ENCODE results near the gene NKAIN1. TPM values are rescaled to one million over a fixed set of nuclear protein-coding genes. Genes with fewer than 3 reads are reported as not detected.

The NKAIN1 gene
- polyA plus RNA-seq, 1 donor (not counting 4 experiments of a cell fraction or from before 2014, with no cell fraction given): not detected

GRCh38 chr1:31201931-31202360 lies 37.7 kb downstream of the NKAIN1 start:
- H3K9ac ChIP-seq (ENCODE audit: control insufficient read depth, extremely low read depth, insufficient read depth, low read length): no peak overlapping the region
- no peaks in the 10 kb centered on the region for H4K20me1 ChIP-seq (ENCODE audit: control insufficient read depth, extremely low read depth, insufficient read depth, low read length)
- no peaks in the 10 kb centered on the region for H3K9me1 ChIP-seq (ENCODE audit: control insufficient read depth, extremely low read depth, insufficient read depth, low read length)
- no peak overlapping the region for H3K4me2 ChIP-seq (ENCODE audit: control insufficient read depth, extremely low read depth, insufficient read depth, low read depth, low read length)
- H3K27ac ChIP-seq (ENCODE audit: control insufficient read depth, insufficient read depth, low read length): no peak overlapping the region
- no peaks in the 10 kb centered on the region for H3K36me3 ChIP-seq (ENCODE audit: control insufficient read depth in 2 of 2, extremely low read depth in 1 of 2, insufficient read depth in 2 of 2, low read length in 2 of 2)
- DNase-seq (ENCODE audit: low read depth, low spot score) (no peak), FAIRE-seq (no peak)
- no peak for TF ChIP-seq CTCF (optimal IDR thresholded peaks at IDR 0.05 in 1 of 3, IDR thresholded peaks at IDR 0.05 in 1 of 3, conservative IDR thresholded peaks at IDR 0.05 in 1 of 3; ENCODE audit: extremely low read depth in 1 of 3, insufficient read depth in 2 of 3, low read length in 3 of 3)
- TF ChIP-seq EZH2 (IDR thresholded peaks at IDR 0.05; ENCODE audit: low read length): no peak
- no peaks in the 10 kb centered on the region for H3K27me3 ChIP-seq (ENCODE audit: control insufficient read depth, extremely low read depth, insufficient read depth, low read length)
- H3K9me3 ChIP-seq (ENCODE audit: control insufficient read depth, low read depth, low read length): no peaks in the 10 kb centered on the region
- dilution Hi-C loops (cut with MboI; ENCODE audit: extremely low pct_ligation_motif_present, low sequenced_read_pairs): no loop called here
- H3K4me3 ChIP-seq (ENCODE audit: control insufficient read depth in 2 of 3, extremely low read depth in 1 of 3, insufficient read depth in 2 of 3, low read depth in 1 of 3, low read length in 3 of 3): no peak overlapping the region
- no peak overlapping the region for H2AFZ ChIP-seq (ENCODE audit: control insufficient read depth, low read length)
- H3K79me2 ChIP-seq (ENCODE audit: control insufficient read depth, insufficient read depth, low read length): no peaks in the 10 kb centered on the region
- no peaks in the 10 kb centered on the region for H3K4me1 ChIP-seq (ENCODE audit: control insufficient read depth, extremely low read depth, insufficient read depth, low read length)

- dilution Hi-C loops (cut with MboI; ENCODE audit: extremely low pct_ligation_motif_present, low sequenced_read_pairs): no loop called here
Observed at GRCh38 chr1:31199949-31200348, 39.7 kb downstream of the NKAIN1 start.

More at GRCh38 chr1:31199949-31200348, 39.7 kb downstream of the NKAIN1 start:
- no peaks in the 10 kb centered on the region for H3K9me3 ChIP-seq (ENCODE audit: control insufficient read depth, low read depth, low read length)
- no peaks in the 10 kb centered on the region for H4K20me1 ChIP-seq (ENCODE audit: control insufficient read depth, extremely low read depth, insufficient read depth, low read length)
- no peak overlapping the region for H3K27ac ChIP-seq (ENCODE audit: control insufficient read depth, insufficient read depth, low read length)
- FAIRE-seq: no peak
- no peak for DNase-seq (ENCODE audit: low read depth, low spot score)
- H3K4me3 ChIP-seq (ENCODE audit: control insufficient read depth in 2 of 3, extremely low read depth in 1 of 3, insufficient read depth in 2 of 3, low read depth in 1 of 3, low read length in 3 of 3): no peak overlapping the region
- H3K9me1 ChIP-seq (ENCODE audit: control insufficient read depth, extremely low read depth, insufficient read depth, low read length): no peaks in the 10 kb centered on the region
- no peak for TF ChIP-seq CTCF (optimal IDR thresholded peaks at IDR 0.05 in 1 of 3, IDR thresholded peaks at IDR 0.05 in 1 of 3, conservative IDR thresholded peaks at IDR 0.05 in 1 of 3; ENCODE audit: extremely low read depth in 1 of 3, insufficient read depth in 2 of 3, low read length in 3 of 3)
- no peak for TF ChIP-seq EZH2 (IDR thresholded peaks at IDR 0.05; ENCODE audit: low read length)
- no peaks in the 10 kb centered on the region for H3K79me2 ChIP-seq (ENCODE audit: control insufficient read depth, insufficient read depth, low read length)
- H3K4me1 ChIP-seq (ENCODE audit: control insufficient read depth, extremely low read depth, insufficient read depth, low read length): no peaks in the 10 kb centered on the region
- no peaks in the 10 kb centered on the region for H3K36me3 ChIP-seq (ENCODE audit: control insufficient read depth in 2 of 2, extremely low read depth in 1 of 2, insufficient read depth in 2 of 2, low read length in 2 of 2)
- H3K27me3 ChIP-seq (ENCODE audit: control insufficient read depth, extremely low read depth, insufficient read depth, low read length): no peaks in the 10 kb centered on the region
- H3K4me2 ChIP-seq (ENCODE audit: control insufficient read depth, extremely low read depth, insufficient read depth, low read depth, low read length): no peak overlapping the region
- no peak overlapping the region for H3K9ac ChIP-seq (ENCODE audit: control insufficient read depth, extremely low read depth, insufficient read depth, low read length)
- no peak overlapping the region for H2AFZ ChIP-seq (ENCODE audit: control insufficient read depth, low read length)
